NT2/D1 (cell line): Measurements from ENCODE around the gene GNG12.

Source experiments
- SUZ12 ChIP-seq: IDR thresholded peaks from 2 replicates; pipeline ENCODE4 v1.6.1; 2011; ENCODE audit not compliant: insufficient read length, insufficient read depth; ENCODE audit errors: extremely low read depth
- YY1 ChIP-seq: IDR thresholded peaks from 2 replicates; pipeline ENCODE4 v1.6.1; 2011; ENCODE audit not compliant: insufficient read length, insufficient read depth
- ZNF274 ChIP-seq: IDR thresholded peaks from 2 replicates; pipeline ENCODE4 v1.6.1; 2011; ENCODE audit warnings: mild to moderate bottlenecking, low read depth, low read length

GRCh38 chr1:67745875-67746698 lies 87.2 kb downstream of the GNG12 start:
- TF ChIP-seq YY1: no peak
- TF ChIP-seq ZNF274: no peak
- TF ChIP-seq SUZ12: no peak
